WTC11 (cell line): ENCODE results near the gene NAP1L5. TPM values are rescaled to one million over a fixed set of nuclear protein-coding genes. Genes with fewer than 3 reads are reported as not detected.

Source experiments
- ATAC-seq: fragments of 200-7000 bp; cut with Tn5 transposase; 2 replicates; pipeline ENCODE4 v1.10.0; 2021; ENCODE audit warnings: mild to moderate bottlenecking, moderate library complexity
- CTCF ChIA-PET: fragments of 300-600 bp; sonication (Branson Sonifier 250); formaldehyde crosslinking; loops from one replicate; lab custom pipeline; 2021; ENCODE audit warnings: antibody characterized with exemption; lab: Charles Lee
- POLR2A ChIA-PET: fragments of 350-600 bp; sonication (Branson Sonifier 250); formaldehyde crosslinking; loops from one replicate; lab custom pipeline; 2021; ENCODE audit warnings: antibody characterized with exemption; lab: Charles Lee
- DNase-seq: peaks from one replicate; pipeline ENCODE4 v3.0.0; 2021; ENCODE audit warnings: low spot score
- H3K27ac Mint-ChIP-seq: 2 replicates; pipeline ENCODE4 v1.8.0; 2021; ENCODE audit warnings: mixed read lengths
- H3K27me3 Mint-ChIP-seq: 2 replicates; pipeline ENCODE4 v1.8.0; 2021; ENCODE audit warnings: low read depth, mild to moderate bottlenecking, moderate library complexity, mixed read lengths
- H3K36me3 Mint-ChIP-seq: 2 replicates; pipeline ENCODE4 v1.8.0; 2021; ENCODE audit warnings: mixed read lengths
- H3K4me1 Mint-ChIP-seq: 2 replicates; pipeline ENCODE4 v1.8.0; 2022; ENCODE audit warnings: mixed read lengths
- H3K4me3 Mint-ChIP-seq: 2 replicates; pipeline ENCODE4 v1.8.0; 2021; ENCODE audit warnings: mild to moderate bottlenecking, moderate library complexity, mixed read lengths
- H3K9me3 Mint-ChIP-seq: 2 replicates; pipeline ENCODE4 v1.8.0; 2021; ENCODE audit warnings: mixed read lengths
- FOXJ3 ChIP-seq: sonication (generic); formaldehyde crosslinking; IDR thresholded peaks from 2 replicates; pipeline ENCODE4 v1.9.0; 2021; ENCODE audit warnings: missing genetic modification reagents, mild to moderate bottlenecking, borderline replicate concordance
- JAZF1 ChIP-seq: fragments of 250-450 bp; sonication (Bioruptor Pico); IDR thresholded peaks from 2 replicates; pipeline ENCODE4 v1.9.0; 2021; ENCODE audit warnings: moderate library complexity, mild to moderate bottlenecking, inconsistent platforms
- NFE2L1 ChIP-seq: sonication (generic); formaldehyde crosslinking; IDR thresholded peaks from 2 replicates; pipeline ENCODE4 v1.8.1; 2023; ENCODE audit warnings: missing genetic modification reagents
- NR3C1 ChIP-seq: sonication (generic); formaldehyde crosslinking; conservative IDR thresholded peaks from 2 replicates; pipeline ENCODE4 v1.8.1; 2023; ENCODE audit warnings: low read depth, mild to moderate bottlenecking, missing genetic modification reagents
- TEAD1 ChIP-seq: sonication (generic); formaldehyde crosslinking; IDR thresholded peaks from 2 replicates; pipeline ENCODE4 v1.8.0; 2022; ENCODE audit warnings: mild to moderate bottlenecking, missing genetic modification reagents
- TP53 ChIP-seq: sonication (generic); formaldehyde crosslinking; IDR thresholded peaks from 2 replicates; pipeline ENCODE4 v1.8.1; 2023; ENCODE audit warnings: mild to moderate bottlenecking, missing genetic modification reagents
- total RNA-seq: library from RNA; stranded (reverse); gene quantifications from 3 replicates; pipeline ENCODE4 v1.2.3, GENCODE V29; 2021
- TF ChIP-seq, protein P1 (sequence below): sonication (generic); formaldehyde crosslinking; IDR thresholded peaks from 2 replicates; pipeline ENCODE4 v1.8.1; 2022; ENCODE audit warnings: mild to moderate bottlenecking, missing genetic modification reagents, moderate library complexity, borderline replicate concordance
- TF ChIP-seq, protein P2 (sequence below): fragments of 250-450 bp; sonication (Bioruptor Pico); IDR thresholded peaks from 2 replicates; pipeline ENCODE4 v1.8.0; 2021; ENCODE audit warnings: mild to moderate bottlenecking
- TF ChIP-seq, protein P3 (sequence below): fragments of 250-450 bp; sonication (Bioruptor Pico); IDR thresholded peaks from 2 replicates; pipeline ENCODE4 v1.9.0; 2021; ENCODE audit warnings: mild to moderate bottlenecking, borderline replicate concordance
- TF ChIP-seq, protein P4 (sequence below): sonication (generic); formaldehyde crosslinking; IDR thresholded peaks from 2 replicates; pipeline ENCODE4 v1.8.0; 2023; ENCODE audit warnings: missing genetic modification reagents
- TF ChIP-seq, protein P5 (sequence below): sonication (generic); formaldehyde crosslinking; IDR thresholded peaks from 2 replicates; pipeline ENCODE4 v1.8.0; 2022; ENCODE audit warnings: mild to moderate bottlenecking, missing genetic modification reagents
- TF ChIP-seq, protein P6 (sequence below): fragments of 200-600 bp; IDR thresholded peaks from 2 replicates; pipeline ENCODE4 v1.8.0; 2022; ENCODE audit warnings: antibody characterized with exemption

The NAP1L5 gene
- total RNA-seq, 1 experiment from 2014 or later, result 3.3 TPM

DNA sequence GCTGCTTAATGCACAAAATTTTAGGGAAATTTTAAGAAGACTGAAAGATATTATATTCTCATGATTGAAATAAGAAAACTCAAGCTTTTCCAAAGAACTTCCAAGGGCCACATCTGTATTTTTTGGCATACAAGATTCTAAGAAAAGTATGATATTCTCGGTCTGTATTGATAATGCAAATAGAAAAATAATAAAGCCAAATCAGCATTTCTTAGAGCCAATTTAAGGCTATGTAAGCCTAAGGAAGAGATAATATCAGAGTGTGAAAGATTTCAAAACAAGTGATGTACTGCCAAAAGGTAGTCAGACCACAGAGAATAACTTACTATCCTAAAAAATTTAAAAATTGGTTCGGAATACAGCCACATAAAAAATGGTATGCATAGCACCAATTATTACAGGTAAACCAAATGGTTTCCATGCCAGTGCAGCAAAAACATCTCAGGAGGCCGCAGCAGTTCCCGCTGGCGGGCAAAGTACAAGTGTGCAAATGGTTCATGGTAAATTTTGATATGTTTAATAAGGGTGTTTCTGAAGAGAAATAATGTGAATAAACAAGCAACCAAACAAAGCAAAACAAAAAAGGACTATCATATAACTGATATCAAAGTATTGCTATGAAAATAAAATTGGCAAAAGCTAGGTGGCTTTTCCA, 35.2 kb upstream of the NAP1L5 start (continued):
- TF ChIP-seq, protein P1, sequence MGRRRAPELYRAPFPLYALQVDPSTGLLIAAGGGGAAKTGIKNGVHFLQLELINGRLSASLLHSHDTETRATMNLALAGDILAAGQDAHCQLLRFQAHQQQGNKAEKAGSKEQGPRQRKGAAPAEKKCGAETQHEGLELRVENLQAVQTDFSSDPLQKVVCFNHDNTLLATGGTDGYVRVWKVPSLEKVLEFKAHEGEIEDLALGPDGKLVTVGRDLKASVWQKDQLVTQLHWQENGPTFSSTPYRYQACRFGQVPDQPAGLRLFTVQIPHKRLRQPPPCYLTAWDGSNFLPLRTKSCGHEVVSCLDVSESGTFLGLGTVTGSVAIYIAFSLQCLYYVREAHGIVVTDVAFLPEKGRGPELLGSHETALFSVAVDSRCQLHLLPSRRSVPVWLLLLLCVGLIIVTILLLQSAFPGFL (CRISPR knock-in tag), result no peak
- TF ChIP-seq NFE2L1 (CRISPR knock-in tag), result no peak
- no peak for TF ChIP-seq FOXJ3 (CRISPR knock-in tag)
- TF ChIP-seq NR3C1 (CRISPR knock-in tag), result no peak
- TF ChIP-seq, protein P2, sequence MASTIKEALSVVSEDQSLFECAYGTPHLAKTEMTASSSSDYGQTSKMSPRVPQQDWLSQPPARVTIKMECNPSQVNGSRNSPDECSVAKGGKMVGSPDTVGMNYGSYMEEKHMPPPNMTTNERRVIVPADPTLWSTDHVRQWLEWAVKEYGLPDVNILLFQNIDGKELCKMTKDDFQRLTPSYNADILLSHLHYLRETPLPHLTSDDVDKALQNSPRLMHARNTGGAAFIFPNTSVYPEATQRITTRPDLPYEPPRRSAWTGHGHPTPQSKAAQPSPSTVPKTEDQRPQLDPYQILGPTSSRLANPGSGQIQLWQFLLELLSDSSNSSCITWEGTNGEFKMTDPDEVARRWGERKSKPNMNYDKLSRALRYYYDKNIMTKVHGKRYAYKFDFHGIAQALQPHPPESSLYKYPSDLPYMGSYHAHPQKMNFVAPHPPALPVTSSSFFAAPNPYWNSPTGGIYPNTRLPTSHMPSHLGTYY (CRISPR knock-in tag), result no peak

DNA sequence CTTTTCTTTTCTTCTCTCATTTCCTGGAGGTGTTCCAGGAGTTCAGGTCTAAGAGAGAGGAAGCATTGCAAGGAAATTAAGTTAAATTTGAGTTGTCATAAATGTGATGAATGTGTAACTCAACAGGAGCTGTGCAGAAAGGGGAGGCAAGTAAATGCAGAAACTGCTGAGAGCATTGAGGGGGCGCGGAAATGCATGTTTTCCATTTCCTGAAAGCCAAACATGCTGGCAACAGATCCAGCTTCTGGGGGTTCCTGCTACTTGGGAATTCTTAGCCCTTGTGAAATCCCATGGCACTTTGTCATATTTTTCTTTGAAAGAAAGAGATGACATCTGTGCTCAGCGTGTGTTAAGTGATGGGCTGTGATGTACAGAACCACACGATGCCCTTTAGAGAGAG, 33.8 kb upstream of the NAP1L5 start:
- no peak for DNase-seq
- H3K27me3 Mint-ChIP-seq, result no peaks in the 10 kb centered on the region
- H3K4me3 Mint-ChIP-seq, result no peak overlapping the region
- H3K4me1 Mint-ChIP-seq, result no peaks in the 10 kb centered on the region; the same call in 1 of the 2 replicates
- TF ChIP-seq, protein P3, sequence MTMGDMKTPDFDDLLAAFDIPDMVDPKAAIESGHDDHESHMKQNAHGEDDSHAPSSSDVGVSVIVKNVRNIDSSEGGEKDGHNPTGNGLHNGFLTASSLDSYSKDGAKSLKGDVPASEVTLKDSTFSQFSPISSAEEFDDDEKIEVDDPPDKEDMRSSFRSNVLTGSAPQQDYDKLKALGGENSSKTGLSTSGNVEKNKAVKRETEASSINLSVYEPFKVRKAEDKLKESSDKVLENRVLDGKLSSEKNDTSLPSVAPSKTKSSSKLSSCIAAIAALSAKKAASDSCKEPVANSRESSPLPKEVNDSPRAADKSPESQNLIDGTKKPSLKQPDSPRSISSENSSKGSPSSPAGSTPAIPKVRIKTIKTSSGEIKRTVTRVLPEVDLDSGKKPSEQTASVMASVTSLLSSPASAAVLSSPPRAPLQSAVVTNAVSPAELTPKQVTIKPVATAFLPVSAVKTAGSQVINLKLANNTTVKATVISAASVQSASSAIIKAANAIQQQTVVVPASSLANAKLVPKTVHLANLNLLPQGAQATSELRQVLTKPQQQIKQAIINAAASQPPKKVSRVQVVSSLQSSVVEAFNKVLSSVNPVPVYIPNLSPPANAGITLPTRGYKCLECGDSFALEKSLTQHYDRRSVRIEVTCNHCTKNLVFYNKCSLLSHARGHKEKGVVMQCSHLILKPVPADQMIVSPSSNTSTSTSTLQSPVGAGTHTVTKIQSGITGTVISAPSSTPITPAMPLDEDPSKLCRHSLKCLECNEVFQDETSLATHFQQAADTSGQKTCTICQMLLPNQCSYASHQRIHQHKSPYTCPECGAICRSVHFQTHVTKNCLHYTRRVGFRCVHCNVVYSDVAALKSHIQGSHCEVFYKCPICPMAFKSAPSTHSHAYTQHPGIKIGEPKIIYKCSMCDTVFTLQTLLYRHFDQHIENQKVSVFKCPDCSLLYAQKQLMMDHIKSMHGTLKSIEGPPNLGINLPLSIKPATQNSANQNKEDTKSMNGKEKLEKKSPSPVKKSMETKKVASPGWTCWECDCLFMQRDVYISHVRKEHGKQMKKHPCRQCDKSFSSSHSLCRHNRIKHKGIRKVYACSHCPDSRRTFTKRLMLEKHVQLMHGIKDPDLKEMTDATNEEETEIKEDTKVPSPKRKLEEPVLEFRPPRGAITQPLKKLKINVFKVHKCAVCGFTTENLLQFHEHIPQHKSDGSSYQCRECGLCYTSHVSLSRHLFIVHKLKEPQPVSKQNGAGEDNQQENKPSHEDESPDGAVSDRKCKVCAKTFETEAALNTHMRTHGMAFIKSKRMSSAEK, result no peak
- TF ChIP-seq NR3C1 (CRISPR knock-in tag), result no peak
- no peak for TF ChIP-seq TEAD1 (CRISPR knock-in tag)
- TF ChIP-seq JAZF1 (CRISPR knock-in tag), result no peak
- TF ChIP-seq, protein P2 (CRISPR knock-in tag), result no peak
- TF ChIP-seq, protein P4, sequence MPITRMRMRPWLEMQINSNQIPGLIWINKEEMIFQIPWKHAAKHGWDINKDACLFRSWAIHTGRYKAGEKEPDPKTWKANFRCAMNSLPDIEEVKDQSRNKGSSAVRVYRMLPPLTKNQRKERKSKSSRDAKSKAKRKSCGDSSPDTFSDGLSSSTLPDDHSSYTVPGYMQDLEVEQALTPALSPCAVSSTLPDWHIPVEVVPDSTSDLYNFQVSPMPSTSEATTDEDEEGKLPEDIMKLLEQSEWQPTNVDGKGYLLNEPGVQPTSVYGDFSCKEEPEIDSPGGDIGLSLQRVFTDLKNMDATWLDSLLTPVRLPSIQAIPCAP (CRISPR knock-in tag), result no peak
- TF ChIP-seq, protein P5, sequence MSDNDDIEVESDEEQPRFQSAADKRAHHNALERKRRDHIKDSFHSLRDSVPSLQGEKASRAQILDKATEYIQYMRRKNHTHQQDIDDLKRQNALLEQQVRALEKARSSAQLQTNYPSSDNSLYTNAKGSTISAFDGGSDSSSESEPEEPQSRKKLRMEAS, result no peak
- TF ChIP-seq, protein P6, sequence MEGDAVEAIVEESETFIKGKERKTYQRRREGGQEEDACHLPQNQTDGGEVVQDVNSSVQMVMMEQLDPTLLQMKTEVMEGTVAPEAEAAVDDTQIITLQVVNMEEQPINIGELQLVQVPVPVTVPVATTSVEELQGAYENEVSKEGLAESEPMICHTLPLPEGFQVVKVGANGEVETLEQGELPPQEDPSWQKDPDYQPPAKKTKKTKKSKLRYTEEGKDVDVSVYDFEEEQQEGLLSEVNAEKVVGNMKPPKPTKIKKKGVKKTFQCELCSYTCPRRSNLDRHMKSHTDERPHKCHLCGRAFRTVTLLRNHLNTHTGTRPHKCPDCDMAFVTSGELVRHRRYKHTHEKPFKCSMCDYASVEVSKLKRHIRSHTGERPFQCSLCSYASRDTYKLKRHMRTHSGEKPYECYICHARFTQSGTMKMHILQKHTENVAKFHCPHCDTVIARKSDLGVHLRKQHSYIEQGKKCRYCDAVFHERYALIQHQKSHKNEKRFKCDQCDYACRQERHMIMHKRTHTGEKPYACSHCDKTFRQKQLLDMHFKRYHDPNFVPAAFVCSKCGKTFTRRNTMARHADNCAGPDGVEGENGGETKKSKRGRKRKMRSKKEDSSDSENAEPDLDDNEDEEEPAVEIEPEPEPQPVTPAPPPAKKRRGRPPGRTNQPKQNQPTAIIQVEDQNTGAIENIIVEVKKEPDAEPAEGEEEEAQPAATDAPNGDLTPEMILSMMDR, result no peak
- no peak for TF ChIP-seq TP53 (CRISPR knock-in tag)
- ChIA-PET POLR2A (no interaction called here), CTCF (no interaction called here)
- no peak for ATAC-seq
- H3K36me3 Mint-ChIP-seq, result peaks cover 34% of the 10 kb centered on the region
- peak overlapping the region; percentile 80; the same call in 1 of the 2 replicates for H3K27ac Mint-ChIP-seq
- H3K9me3 Mint-ChIP-seq, result no peaks in the 10 kb centered on the region
